Fibroblast of mammary gland (primary cell): ENCODE data around the gene SNRNP70.
"Not testable (repeated sequence)": the region's sequence is repeated elsewhere in the genome, so short reads cannot be mapped to it uniquely, and the experiment has no call there.

Experiments
- DNase-seq: peaks from one replicate; pipeline ENCODE4 v3.0.0-alpha.2; 2010; ENCODE audit warnings: low read depth
- H3K4me3 ChIP-seq: 2 replicates; pipeline ENCODE4 v1.5.1; 2011; ENCODE audit warnings: low read depth, mild to moderate bottlenecking, low read length, moderate library complexity; ENCODE audit not compliant: control insufficient read depth
- TF ChIP-seq, protein P1 (sequence below): conservative IDR thresholded peaks from 2 replicates; pipeline ENCODE4 v1.5.1; 2011; ENCODE audit warnings: low read depth, low read length, inconsistent platforms; ENCODE audit not compliant: control insufficient read depth, insufficient read depth

Gene SNRNP70

GRCh38 chr19:49071860-49072547 lies 13.2 kb upstream of the SNRNP70 start:
- no peak for DNase-seq
- no peak overlapping the region for H3K4me3 ChIP-seq
- TF ChIP-seq, protein P1, sequence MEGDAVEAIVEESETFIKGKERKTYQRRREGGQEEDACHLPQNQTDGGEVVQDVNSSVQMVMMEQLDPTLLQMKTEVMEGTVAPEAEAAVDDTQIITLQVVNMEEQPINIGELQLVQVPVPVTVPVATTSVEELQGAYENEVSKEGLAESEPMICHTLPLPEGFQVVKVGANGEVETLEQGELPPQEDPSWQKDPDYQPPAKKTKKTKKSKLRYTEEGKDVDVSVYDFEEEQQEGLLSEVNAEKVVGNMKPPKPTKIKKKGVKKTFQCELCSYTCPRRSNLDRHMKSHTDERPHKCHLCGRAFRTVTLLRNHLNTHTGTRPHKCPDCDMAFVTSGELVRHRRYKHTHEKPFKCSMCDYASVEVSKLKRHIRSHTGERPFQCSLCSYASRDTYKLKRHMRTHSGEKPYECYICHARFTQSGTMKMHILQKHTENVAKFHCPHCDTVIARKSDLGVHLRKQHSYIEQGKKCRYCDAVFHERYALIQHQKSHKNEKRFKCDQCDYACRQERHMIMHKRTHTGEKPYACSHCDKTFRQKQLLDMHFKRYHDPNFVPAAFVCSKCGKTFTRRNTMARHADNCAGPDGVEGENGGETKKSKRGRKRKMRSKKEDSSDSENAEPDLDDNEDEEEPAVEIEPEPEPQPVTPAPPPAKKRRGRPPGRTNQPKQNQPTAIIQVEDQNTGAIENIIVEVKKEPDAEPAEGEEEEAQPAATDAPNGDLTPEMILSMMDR = no peak

DNA sequence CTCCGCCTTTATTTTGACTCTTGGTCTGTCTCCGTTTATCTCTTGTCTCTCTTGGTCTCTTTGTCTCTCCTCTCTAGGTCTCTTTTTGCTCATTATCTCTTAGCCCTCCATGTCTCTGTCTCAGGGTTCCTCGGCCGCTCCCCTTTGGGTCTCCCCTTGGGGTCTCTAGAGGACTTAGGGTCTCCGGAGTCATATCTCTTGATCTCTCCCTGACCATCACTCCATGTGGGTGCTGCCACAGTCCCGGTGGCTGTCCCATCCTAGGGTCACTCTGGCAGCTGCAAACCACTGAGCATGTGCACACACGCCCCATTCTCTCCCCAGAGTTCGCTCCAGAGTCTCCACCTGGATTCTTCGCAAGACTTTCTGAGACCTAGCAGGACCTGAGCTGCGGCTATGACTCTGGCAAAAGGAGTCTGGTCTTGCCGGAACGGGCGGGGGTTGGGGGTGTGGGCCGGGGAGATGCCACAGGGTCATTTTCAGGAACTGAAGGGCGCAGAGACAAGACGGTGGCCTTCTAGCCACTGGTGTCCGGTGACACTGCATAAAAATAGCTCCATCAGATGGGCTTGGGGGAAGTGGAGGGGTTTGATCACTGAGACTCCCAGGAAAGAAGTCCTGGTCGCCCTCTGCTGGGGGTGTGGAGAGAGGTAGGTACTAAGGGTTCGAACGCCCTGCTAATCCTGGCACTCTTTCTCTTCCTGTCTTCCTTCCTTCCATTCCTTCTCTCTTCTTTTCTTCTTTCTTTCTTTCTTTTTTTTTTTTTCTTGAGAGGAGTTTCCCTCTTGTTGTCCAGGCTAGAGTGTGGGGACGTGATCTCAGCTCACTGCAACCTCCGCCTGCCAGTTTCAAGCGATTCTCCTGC lies 11.5 kb upstream of the SNRNP70 start:
- peak; percentile 18 for DNase-seq
- TF ChIP-seq, protein P1 = peak; percentile 35
- no peak overlapping the region for H3K4me3 ChIP-seq

DNA sequence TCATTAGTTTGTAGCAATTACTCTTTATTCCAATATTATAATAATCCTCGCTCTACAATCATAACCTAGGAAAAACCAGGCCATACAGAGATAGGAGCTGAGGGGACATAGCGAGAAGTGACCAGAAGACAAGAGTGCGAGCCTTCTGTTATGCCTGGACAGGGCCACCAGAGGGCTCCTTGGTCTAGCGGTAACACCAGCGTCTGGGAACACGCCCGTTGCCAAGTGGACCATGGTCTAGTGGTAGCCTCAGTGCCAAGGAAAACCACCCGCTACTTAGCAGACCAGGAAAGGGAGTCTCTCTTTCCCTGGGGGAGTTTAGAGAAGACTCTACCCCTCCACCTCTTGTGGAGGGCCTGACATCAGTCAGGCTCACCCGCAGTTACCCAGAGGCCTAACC lies 10.4 kb upstream of the SNRNP70 start:
- TF ChIP-seq, protein P1 = peak; percentile 51
- H3K4me3 ChIP-seq = not testable (repeated sequence)
- DNase-seq = peak; percentile 64

DNA sequence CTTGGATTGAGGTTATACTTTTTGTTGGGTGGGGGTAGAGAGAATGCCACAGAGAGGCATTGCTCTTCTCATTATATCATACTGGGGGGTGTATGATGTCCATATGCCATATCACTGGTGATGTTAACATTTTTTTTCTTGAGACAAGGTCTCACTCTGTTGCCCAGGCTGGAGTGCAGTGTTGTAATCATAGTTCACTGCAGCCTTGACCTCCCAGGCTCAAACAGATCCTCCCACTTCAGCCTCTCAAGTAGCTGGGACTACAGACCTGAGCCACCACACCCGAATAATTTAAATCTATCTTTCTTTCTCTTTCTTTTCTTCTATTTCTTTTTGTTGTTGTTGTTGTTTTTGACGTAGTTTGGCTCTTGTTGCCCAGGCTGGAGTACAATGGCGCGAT lies 4.9 kb upstream of the SNRNP70 start:
- H3K4me3 ChIP-seq = no peak overlapping the region
- TF ChIP-seq, protein P1 = no peak
- no peak for DNase-seq

GRCh38 chr19:49081273-49081672 lies 4.0 kb upstream of the SNRNP70 start:
- TF ChIP-seq, protein P1 = no peak
- H3K4me3 ChIP-seq = no peak overlapping the region
- no peak for DNase-seq

- TF ChIP-seq, protein P1 = no peak
- H3K4me3 ChIP-seq = peak overlapping the region; percentile 96
- DNase-seq = no peak
These were observed 838 bp upstream of the SNRNP70 start for GRCh38 chr19:49084206-49085019.
